Lower lobe of right lung (tissue), 2 donors: ENCODE measurements around the gene PODN. TPM values are rescaled to one million over a fixed set of nuclear protein-coding genes. Genes with fewer than 3 reads are reported as not detected.

Experiments used
- ATAC-seq, 2 donors: fragments of 200-7000 bp; cut with Tn5 transposase; one replicate each; pipeline ENCODE4 v1.9.1; 2020 to 2022; ENCODE audit warnings: mild to moderate bottlenecking in 2 of 2, moderate library complexity in 2 of 2
- DNase-seq: peaks from one replicate; pipeline ENCODE4 v3.0.0-alpha.2; 2020
- H3K27ac ChIP-seq: fragments of 200-600 bp; one replicate; pipeline ENCODE4 v1.8.0; 2022
- H3K27me3 ChIP-seq: fragments of 200-600 bp; one replicate; pipeline ENCODE4 v1.8.0; 2022; ENCODE audit warnings: low read depth
- H3K36me3 ChIP-seq: fragments of 200-600 bp; one replicate; pipeline ENCODE4 v1.8.0; 2022; ENCODE audit warnings: mild to moderate bottlenecking
- H3K4me1 ChIP-seq: fragments of 200-600 bp; one replicate; pipeline ENCODE4 v1.8.0; 2022
- H3K4me3 ChIP-seq: fragments of 200-600 bp; one replicate; pipeline ENCODE4 v1.8.0; 2022; ENCODE audit warnings: mild to moderate bottlenecking
- H3K9me3 ChIP-seq: fragments of 200-600 bp; one replicate; pipeline ENCODE4 v1.8.0; 2022
- intact Hi-C: fragments of 100-400 bp; cut with DNase I; formaldehyde crosslinking; loops from one replicate; pipeline ENCODE4 v1.11.0; 2022
- total RNA-seq: library from RNA; stranded (reverse); fragmentation: NEBNext Ultra II Directional; extraction: Animal tissue kit (Norgen Biotek cat#: 25700); gene quantifications from one replicate; pipeline ENCODE4 v1.2.1, GENCODE V29; 2021
- TF ChIP-seq, protein P1 (sequence below): fragments of 200-600 bp; IDR thresholded peaks from one replicate; pipeline ENCODE4 v1.8.0; 2022; ENCODE audit warnings: antibody characterized with exemption, mild to moderate bottlenecking
- donor health status: DM: no; HTN: yes; CAD: no; lungs with severe emphysema.

PODN gene
- total RNA-seq, 1 donor from 2014 or later = 64.0 TPM

- intact Hi-C loops = no loop called here
- peaks cover 12% of the 10 kb centered on the region for H3K36me3 ChIP-seq
- no peak overlapping the region for H3K27ac ChIP-seq
- no peaks in the 10 kb centered on the region for H3K9me3 ChIP-seq
- TF ChIP-seq, protein P1, sequence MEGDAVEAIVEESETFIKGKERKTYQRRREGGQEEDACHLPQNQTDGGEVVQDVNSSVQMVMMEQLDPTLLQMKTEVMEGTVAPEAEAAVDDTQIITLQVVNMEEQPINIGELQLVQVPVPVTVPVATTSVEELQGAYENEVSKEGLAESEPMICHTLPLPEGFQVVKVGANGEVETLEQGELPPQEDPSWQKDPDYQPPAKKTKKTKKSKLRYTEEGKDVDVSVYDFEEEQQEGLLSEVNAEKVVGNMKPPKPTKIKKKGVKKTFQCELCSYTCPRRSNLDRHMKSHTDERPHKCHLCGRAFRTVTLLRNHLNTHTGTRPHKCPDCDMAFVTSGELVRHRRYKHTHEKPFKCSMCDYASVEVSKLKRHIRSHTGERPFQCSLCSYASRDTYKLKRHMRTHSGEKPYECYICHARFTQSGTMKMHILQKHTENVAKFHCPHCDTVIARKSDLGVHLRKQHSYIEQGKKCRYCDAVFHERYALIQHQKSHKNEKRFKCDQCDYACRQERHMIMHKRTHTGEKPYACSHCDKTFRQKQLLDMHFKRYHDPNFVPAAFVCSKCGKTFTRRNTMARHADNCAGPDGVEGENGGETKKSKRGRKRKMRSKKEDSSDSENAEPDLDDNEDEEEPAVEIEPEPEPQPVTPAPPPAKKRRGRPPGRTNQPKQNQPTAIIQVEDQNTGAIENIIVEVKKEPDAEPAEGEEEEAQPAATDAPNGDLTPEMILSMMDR = no peak
- peaks cover 2% of the 10 kb centered on the region for H3K4me1 ChIP-seq
- ATAC-seq (no peak), DNase-seq (no peak)
- H3K4me3 ChIP-seq = no peak overlapping the region
- H3K27me3 ChIP-seq = peaks cover 11% of the 10 kb centered on the region
These were observed 4.9 kb upstream of the PODN start for GRCh38 chr1:53057127-53057526.

DNA sequence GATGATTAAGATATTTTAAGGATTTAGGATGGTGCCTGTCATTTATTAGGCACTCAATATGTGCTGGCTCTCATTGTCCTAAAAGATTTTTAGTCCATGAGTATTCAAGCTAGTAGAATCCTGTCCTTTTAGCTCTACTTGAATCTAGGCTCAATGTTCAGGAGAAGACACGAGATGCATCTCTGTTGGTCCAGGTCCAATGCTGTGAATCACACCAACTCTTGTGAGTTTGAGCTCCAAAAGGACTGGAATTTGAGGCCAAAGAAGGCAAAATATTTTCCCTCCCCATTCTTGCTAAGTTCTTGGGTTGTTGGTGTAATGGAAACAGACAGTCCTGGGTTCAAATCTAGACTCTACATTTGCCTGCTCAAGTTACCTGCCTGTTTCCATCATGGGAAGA lies 1.4 kb upstream of the PODN start:
- H3K27ac ChIP-seq = peak overlapping the region; percentile 69
- no peak for ATAC-seq
- intact Hi-C loops = no loop called here

GRCh38 chr1:53061123-53061858 lies 722 bp upstream of the PODN start:
- TF ChIP-seq, protein P1 = no peak
- DNase-seq = peak; percentile 46
- Histone ChIP-seq H3K4me3 (peak overlapping the region; percentile 63), H3K4me1 (peaks cover 11% of the 10 kb centered on the region), H3K27ac (peak overlapping the region; percentile 69), H3K9me3 (no peaks in the 10 kb centered on the region), H3K27me3 (peaks cover 24% of the 10 kb centered on the region), H3K36me3 (no peaks in the 10 kb centered on the region)
- ATAC-seq = peak; percentile 25 to 40
- intact Hi-C loops = no loop called here

More for the DNA sequence above, 1.4 kb upstream of the PODN start:
- Histone ChIP-seq H3K4me1 (peaks cover 11% of the 10 kb centered on the region), H3K27me3 (peaks cover 24% of the 10 kb centered on the region), H3K36me3 (no peaks in the 10 kb centered on the region), H3K4me3 (no peak overlapping the region), H3K9me3 (no peaks in the 10 kb centered on the region)
- no peak for DNase-seq
- TF ChIP-seq, protein P1 = no peak

GRCh38 chr1:53062708-53063591 lies 937 bp downstream of the PODN start:
- peak; percentile 2 to 13 for ATAC-seq

More at GRCh38 chr1:53062708-53063591, 937 bp downstream of the PODN start:
- H3K4me1 ChIP-seq = peaks cover 11% of the 10 kb centered on the region
- peaks cover 24% of the 10 kb centered on the region for H3K27me3 ChIP-seq
- intact Hi-C loops = no loop called here
- TF ChIP-seq, protein P1 = no peak
- H3K9me3 ChIP-seq = no peaks in the 10 kb centered on the region
- H3K27ac ChIP-seq = peak overlapping the region; percentile 69
- H3K36me3 ChIP-seq = no peaks in the 10 kb centered on the region
- DNase-seq = peak; percentile 42
- H3K4me3 ChIP-seq = peak overlapping the region; percentile 63
